HG02973 (cell line): ENCODE data around the gene SRSF7.
"Not testable (repeated sequence)": the region's sequence is repeated elsewhere in the genome, so short reads cannot be mapped to it uniquely, and the experiment has no call there.

Source experiments
- ATAC-seq: cut with Tn5 transposase; IDR thresholded peaks from one replicate; pipeline ENCODE4 v1.9.1; 2021; ENCODE audit warnings: moderate library complexity; ENCODE audit not compliant: unreplicated experiment

Gene SRSF7

DNA sequence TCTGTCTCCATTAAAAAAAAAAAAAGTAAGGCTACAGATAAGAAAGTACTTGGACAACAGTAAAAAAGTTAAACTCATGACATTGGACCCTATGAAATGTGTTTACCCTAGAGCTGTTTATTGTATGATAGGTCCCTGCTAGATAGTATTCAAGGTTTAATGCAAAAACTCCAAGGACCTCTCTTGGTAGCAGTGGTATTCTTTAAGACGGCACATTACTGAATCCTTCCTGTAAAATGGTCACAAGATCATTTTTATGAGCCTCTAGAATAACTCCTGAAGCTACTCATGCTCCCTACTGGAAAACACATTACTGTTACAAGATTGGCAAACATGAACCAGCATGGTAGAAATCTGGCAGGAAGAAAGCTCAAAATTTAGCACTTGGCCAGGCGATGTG, 46.5 kb downstream of the SRSF7 start:
- ATAC-seq: no peak

DNA sequence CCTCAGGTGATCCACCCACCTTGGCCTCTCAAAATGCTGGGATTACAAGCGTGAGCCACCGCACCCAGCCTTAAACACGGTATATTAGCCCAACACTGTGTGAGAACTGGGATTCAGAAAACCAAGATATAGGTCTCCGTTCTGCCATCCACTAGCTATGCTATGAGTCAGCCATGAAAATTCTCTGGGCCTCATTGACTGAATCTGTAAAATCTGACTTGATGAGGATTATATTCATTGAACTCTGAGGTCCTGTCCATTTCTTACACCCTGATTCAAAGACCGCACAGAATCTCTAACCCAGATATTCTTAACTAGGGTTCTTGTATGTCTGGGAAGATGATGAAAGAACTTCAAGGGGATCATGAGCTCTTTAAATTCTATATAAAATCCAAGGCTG, 47.8 kb downstream of the SRSF7 start:
- ATAC-seq: not testable (repeated sequence)

DNA sequence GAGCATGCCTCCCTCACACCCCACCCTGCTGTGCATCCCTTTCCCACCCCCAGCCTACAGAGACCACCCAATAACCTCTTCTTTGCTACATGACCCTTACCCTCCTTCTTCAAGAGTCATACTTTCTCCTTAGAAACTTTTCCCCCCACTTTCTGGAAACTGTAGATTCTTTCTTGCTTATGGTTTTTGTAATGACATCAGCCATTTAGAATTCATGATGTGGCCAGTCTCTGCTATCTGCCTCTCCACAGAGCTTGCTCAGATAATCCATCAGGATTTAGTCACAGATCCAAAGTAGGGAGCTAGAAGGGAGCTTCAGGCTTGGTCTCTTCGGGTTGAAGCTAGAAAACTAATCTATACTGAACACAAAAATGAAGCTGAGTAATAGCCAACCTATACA, 48.7 kb downstream of the SRSF7 start:
- no peak for ATAC-seq

DNA sequence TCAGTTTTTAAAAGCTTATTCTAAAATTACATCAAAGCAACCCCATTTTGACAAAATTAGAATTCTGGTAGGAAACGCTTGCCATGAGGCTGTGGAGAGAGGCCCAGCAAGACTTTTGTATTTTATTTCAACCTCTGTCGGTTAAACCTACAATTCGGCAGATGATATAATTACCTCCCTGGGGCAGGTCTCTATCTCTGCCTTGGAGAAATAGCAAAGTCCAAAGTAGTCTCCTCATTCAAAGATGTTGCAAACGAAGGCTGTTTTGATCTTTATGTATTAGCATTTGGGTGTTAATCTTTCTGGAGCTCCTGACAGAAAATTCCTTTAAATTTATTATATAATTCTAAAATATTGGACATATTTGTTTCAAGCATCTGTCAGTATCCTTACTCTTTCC, 49.6 kb downstream of the SRSF7 start:
- ATAC-seq: no peak

DNA sequence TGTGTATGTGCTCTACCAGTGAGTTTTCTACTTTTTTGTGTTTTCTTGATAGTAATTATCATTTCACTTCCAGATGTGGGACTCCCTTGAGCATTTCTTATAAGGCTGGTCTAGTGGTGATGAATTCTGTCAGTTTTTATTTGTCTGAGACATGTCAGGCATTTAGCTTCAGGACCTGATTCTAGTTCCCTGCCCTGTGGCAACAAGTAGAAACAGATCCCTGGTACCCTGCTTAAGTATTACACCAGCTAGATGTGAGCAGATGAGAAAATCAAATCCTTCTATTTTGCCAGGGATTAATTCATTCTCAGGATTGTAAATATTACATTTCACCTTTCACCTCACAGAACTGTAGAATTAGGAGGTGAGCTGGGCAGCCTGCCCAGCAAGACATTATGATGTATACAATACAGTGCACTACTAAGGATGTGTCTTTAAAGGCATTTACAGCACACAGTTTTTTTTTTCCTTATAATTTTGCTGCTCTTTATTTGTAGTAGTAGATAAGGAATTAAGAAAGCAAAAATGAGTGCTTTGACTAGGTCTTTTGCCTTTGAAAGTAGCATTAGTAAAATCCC, 50.2 kb downstream of the SRSF7 start:
- no peak for ATAC-seq

DNA sequence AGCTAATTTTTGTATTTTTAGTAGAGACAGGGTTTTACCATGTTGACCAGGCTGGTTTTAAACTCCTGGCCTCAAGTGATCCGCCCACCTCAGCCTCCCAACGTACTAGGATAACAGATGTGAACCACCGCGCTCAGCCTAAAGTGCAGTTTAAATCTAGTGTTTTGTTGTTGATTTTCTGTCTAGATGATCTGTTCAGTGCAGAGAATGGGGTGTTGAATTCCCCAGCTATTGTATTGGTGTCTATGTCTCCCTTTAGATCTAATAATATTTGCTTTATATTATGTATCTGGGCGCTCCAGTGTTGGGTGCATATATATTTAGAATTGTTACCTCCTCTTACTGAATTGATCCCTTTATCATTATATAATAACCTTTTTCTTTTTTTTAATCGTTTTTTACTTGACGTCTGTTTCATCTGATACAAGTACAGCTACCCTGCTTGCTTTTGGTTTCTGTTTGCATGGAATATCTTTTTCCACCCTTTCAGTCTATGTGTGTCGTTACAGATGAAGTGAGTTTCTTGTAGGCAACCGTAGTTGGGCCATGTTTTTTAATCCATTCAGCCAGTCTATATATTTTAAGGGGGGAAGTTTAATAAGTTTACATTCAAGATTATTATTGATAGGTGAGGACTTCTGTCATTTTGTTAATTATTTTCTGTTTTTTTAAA, 50.9 kb downstream of the SRSF7 start:
- ATAC-seq: no peak

DNA sequence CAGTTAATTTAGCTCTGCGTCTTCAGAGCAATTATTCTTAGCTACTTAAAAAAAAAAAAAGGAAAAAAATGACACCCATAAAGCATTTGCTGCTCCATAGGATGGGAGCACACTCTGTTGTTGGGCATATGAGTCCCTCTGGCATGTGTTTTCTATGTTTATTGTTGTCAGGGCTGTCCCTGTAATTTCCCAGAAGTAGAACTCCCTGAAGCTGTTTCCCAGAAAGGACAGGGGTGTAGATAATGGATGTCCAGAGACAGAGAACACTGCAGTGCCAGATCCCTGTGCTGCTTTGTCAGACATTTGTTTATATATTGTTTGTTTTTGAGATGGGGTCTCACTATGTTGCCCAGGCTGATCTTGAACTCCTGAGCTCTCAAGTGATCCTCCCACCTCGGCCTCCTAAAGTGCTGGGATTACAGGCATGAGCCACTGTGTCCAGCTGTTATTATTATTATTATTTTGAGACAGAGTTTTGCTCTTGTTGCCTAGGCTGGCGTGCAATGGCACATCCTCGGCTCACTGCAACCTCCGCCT, 52.6 kb downstream of the SRSF7 start:
- no peak for ATAC-seq

DNA sequence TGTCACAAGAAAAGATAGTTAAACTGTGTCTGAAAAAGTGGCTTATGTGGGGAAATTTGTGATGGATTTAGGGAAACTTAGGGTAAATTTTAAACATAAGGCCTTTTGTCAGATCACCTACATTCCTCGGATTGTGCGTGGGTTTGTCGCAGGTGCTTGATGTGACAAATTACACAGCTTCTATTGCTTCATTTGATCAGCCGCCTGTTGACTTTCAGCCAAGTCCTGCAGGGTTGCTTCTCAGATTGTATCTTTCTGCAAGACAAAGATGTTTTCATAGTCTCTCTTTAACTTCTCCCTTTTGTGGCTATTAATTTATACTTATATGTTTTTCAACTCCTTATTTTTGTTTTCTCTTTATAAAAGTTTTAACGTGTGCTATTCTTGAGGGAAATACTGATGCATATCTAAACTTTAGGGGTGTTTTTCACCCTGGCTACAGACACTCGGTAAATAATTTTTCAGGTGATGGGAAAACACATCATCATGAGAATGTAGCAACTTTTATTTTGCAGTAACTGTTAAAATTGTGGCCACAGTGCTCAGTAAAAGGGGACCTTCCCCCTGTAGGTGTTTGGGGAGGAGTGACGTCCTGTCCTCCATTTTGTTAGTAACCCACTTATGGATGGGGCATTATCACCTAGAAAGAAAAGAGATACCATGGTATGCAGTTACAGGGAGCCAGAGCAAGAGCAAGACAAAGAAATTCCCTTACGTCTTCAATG, 53.9 kb downstream of the SRSF7 start:
- ATAC-seq: no peak
